Measurements from ENCODE around the gene TMPRSS11B.
"Not testable (repeated sequence)": the region's sequence is repeated elsewhere in the genome, so short reads cannot be mapped to it uniquely, and the experiment has no call there.

The TMPRSS11B gene, protein sequence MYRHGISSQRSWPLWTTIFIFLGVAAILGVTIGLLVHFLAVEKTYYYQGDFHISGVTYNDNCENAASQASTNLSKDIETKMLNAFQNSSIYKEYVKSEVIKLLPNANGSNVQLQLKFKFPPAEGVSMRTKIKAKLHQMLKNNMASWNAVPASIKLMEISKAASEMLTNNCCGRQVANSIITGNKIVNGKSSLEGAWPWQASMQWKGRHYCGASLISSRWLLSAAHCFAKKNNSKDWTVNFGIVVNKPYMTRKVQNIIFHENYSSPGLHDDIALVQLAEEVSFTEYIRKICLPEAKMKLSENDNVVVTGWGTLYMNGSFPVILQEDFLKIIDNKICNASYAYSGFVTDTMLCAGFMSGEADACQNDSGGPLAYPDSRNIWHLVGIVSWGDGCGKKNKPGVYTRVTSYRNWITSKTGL

GRCh38 chr4:68245594-68245993 lies at the start of gene TMPRSS11B:
TMPRSS11B (minus strand) TSS chr4:68245694; CDS start chr4:68245558, 136 bp downstream.
- no peak for DNase-seq (ENCODE audit: low read depth in 2 of 2, low spot score in 1 of 2)

GRCh38 chr4:68291256-68291655 lies 45.8 kb upstream of the TMPRSS11B start:
- DNase-seq (ENCODE audit: low read depth in 2 of 2, low spot score in 1 of 2), result no peak

- no peak for DNase-seq (ENCODE audit: low read depth in 2 of 2, low spot score in 1 of 2)
Observed at GRCh38 chr4:68288393-68288740, 42.9 kb upstream of the TMPRSS11B start.

- DNase-seq (ENCODE audit: low read depth in 2 of 2, low spot score in 1 of 2), result no peak
Observed at GRCh38 chr4:68287704-68288392, 42.4 kb upstream of the TMPRSS11B start.

- no peak for DNase-seq (ENCODE audit: low read depth in 2 of 2, low spot score in 1 of 2)
Observed at GRCh38 chr4:68283714-68284113, 38.2 kb upstream of the TMPRSS11B start.

GRCh38 chr4:68283095-68283494 lies 37.6 kb upstream of the TMPRSS11B start:
- no peak for DNase-seq (ENCODE audit: low read depth in 2 of 2, low spot score in 1 of 2)

GRCh38 chr4:68281796-68282740 lies 36.6 kb upstream of the TMPRSS11B start:
- not testable (repeated sequence) for DNase-seq (ENCODE audit: low read depth in 2 of 2, low spot score in 1 of 2)

DNA sequence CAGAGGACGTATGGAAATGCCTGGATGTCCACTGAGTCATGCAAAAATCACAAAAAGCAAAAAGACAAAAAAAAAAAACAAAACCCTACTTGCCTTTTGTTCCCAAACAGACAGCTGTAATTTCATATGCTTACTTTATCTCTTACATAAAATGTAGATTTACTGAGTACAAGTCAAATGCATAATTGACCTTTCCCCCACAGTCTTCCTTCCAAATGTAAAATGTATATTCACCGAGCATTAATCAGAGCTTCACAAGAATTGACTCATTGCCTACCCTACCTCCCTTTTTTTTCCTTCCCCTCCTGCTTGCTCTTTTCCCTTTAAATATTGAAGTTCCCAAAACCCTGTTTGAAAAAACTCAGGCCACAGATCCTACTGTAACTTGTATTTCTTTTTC lies 32.5 kb upstream of the TMPRSS11B start:
- no peak for DNase-seq (ENCODE audit: low read depth in 2 of 2, low spot score in 1 of 2)

DNA sequence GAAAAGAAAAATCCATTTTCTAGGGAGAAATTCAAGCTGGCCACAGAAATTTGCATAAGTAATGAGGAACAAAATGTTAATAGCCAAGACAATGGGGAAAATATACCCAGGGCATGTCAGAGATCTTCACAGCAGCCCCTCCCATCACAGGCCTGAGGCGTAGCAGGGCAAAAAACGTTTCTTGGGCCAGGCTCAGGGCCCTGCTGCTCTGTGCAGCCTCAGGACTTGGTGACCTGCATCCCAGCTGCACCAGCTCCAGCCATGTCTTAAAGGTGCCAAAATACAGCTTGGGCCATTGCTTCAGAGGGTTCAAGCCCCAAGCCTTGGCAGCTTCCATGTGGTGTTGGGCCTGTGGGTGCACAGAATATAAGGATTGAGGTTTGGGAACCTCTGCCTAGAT lies 32.1 kb upstream of the TMPRSS11B start:
- DNase-seq (ENCODE audit: low read depth in 2 of 2, low spot score in 1 of 2), result no peak

DNA sequence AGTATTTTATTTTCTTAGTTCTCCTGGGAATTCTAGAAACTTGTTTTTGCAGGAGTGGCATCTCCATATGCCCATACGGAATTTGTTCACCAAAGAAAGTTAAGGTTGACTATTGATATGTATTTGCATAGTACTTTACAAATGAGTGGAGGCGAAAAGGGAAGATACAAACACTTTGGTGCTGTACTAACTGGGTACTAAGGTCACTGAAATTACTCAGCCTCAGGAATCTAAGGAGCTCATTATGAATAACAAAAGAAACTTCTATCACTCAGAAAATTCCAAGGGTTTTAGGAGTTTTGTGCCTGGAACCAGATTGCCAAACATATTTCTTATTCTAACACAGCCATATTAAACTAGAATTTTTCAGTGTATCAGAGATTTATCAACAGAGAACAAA lies 27.4 kb upstream of the TMPRSS11B start:
- DNase-seq (ENCODE audit: low read depth in 2 of 2, low spot score in 1 of 2), result no peak

GRCh38 chr4:68272380-68272779 lies 26.9 kb upstream of the TMPRSS11B start:
- DNase-seq (ENCODE audit: low read depth in 2 of 2, low spot score in 1 of 2), result no peak

DNA sequence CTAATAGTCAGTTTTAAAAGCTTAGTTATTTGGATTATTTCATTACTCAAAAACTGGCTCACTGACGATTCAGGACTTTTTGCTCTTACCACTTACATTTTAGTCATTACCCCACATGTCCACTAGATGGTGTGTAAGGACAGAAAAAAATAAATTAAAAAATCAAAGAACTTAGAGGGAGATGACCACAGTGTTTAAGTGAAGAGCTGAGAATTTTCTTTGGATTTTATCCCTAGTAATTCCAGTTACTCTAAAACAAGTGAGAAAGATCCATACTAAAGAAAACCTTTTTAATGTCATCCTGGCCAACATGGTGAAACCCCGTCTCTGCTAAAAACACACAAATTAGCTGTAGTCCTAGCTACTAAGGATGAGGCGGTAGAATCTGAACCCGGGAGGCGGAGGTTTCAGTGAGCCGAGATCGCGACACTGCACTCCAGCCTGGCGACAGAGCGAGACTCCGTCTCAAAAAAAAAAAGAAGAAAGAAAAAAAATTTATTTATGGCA lies 26.4 kb upstream of the TMPRSS11B start:
- DNase-seq (ENCODE audit: low read depth in 2 of 2, low spot score in 1 of 2), result no peak

GRCh38 chr4:68267433-68267944 lies 22.0 kb upstream of the TMPRSS11B start:
- no peak for DNase-seq (ENCODE audit: low read depth in 2 of 2, low spot score in 1 of 2)

- DNase-seq (ENCODE audit: low read depth in 2 of 2, low spot score in 1 of 2), result no peak
Observed at GRCh38 chr4:68264875-68265565, 19.5 kb upstream of the TMPRSS11B start.

GRCh38 chr4:68259191-68259590 lies 13.7 kb upstream of the TMPRSS11B start:
- no peak for DNase-seq (ENCODE audit: low read depth in 2 of 2, low spot score in 1 of 2)

- no peak for DNase-seq (ENCODE audit: low read depth in 2 of 2, low spot score in 1 of 2)
Observed at GRCh38 chr4:68257719-68258118, 12.2 kb upstream of the TMPRSS11B start.

DNA sequence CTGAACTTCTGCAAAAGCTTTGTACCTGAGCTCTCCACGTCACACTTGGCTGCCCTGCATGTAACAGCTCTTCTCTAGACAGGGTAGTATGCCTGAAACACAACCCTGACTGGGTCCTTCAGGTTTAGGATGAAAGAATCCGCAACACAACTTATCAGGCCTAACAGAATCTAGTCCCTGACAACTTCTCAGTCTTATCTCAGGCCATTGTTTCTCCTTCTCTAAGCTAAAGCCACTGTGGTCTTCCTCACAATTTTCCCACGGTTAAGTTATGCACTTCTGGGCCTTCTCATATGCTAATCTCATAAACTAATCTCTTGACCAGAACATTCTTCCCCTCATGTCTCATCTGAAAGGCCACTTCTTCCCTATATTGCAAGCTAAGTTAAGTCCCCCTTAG lies 10.8 kb upstream of the TMPRSS11B start:
- DNase-seq (ENCODE audit: low read depth in 2 of 2, low spot score in 1 of 2), result no peak

DNA sequence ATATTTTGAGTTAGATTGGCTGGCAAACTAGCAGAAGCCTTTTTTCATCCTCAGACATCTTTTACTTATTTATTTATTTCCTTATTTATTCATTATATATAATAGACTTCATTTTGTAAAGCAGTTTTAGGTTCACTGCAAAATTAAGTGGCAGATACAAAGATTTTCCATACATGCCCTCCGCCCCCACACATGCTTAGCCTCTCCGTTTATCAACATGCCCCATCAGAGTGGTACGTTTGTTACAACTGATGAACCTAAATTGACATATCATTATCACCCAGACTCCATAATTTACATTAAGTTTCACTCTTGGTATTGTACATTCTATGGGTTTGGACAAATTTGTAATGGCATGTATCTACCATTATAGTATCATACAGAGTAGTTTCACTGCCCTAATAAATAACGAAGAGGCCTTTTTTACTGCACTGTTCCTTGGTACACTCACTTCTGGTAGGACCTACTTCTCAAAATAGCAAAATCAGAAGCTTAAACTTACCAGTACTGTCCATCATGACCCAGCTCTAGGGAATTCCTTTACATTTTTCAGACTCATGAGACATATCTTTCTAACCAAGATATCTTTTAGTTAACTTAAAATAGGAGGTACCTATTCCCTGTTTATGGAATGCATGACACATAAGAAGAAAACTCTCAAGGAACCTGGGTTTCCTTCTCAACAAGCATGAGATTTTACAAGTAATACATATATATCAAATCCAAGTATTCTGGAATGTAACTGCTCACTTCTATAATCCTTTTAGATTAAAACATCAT lies 4.8 kb upstream of the TMPRSS11B start:
- DNase-seq (ENCODE audit: low read depth in 2 of 2, low spot score in 1 of 2), result no peak

- DNase-seq (ENCODE audit: low read depth in 2 of 2, low spot score in 1 of 2), result no peak
Observed at GRCh38 chr4:68249434-68249833, 3.9 kb upstream of the TMPRSS11B start.

- no peak for DNase-seq (ENCODE audit: low read depth in 2 of 2, low spot score in 1 of 2)
Observed at GRCh38 chr4:68240620-68241019, 4.9 kb downstream of the TMPRSS11B start.
